ENCODE data around the gene DAAM2.

Gene DAAM2

DNA sequence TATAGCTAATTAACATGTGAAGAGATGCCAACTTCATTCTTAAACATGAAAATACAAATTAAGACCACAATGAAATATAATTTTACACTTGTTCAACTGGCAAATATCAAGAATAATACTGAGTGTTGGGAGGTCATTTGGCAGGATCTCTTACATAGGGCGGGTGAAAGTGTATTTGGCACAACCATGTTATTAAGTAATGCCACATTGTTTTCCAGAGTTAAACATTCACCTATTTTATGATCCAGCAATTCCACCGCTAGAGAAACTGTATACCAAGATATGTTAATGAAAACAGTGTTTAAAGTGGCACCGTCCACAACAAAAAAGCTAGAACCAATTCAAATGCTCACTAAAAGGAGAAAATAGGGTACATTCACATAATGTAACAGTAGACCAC lies 128.0 kb downstream of the DAAM2 start:
- DNase-seq (ENCODE audit: extremely low read depth, insufficient read length), result no peak
- H3K36me3 ChIP-seq (ENCODE audit: control insufficient read depth, insufficient read depth, low read length), result no peaks in the 10 kb centered on the region
- TF ChIP-seq, protein P1, sequence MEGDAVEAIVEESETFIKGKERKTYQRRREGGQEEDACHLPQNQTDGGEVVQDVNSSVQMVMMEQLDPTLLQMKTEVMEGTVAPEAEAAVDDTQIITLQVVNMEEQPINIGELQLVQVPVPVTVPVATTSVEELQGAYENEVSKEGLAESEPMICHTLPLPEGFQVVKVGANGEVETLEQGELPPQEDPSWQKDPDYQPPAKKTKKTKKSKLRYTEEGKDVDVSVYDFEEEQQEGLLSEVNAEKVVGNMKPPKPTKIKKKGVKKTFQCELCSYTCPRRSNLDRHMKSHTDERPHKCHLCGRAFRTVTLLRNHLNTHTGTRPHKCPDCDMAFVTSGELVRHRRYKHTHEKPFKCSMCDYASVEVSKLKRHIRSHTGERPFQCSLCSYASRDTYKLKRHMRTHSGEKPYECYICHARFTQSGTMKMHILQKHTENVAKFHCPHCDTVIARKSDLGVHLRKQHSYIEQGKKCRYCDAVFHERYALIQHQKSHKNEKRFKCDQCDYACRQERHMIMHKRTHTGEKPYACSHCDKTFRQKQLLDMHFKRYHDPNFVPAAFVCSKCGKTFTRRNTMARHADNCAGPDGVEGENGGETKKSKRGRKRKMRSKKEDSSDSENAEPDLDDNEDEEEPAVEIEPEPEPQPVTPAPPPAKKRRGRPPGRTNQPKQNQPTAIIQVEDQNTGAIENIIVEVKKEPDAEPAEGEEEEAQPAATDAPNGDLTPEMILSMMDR (IDR thresholded peaks at IDR 0.05; ENCODE audit: insufficient read depth, low read length, poor library complexity, severe bottlenecking), result no peak
- H3K27me3 ChIP-seq (replicated peaks; ENCODE audit: control insufficient read depth, insufficient read depth, low read length), result no peaks in the 10 kb centered on the region
- H3K4me3 ChIP-seq (replicated peaks; ENCODE audit: low read depth, low read length), result no peak overlapping the region

DNA sequence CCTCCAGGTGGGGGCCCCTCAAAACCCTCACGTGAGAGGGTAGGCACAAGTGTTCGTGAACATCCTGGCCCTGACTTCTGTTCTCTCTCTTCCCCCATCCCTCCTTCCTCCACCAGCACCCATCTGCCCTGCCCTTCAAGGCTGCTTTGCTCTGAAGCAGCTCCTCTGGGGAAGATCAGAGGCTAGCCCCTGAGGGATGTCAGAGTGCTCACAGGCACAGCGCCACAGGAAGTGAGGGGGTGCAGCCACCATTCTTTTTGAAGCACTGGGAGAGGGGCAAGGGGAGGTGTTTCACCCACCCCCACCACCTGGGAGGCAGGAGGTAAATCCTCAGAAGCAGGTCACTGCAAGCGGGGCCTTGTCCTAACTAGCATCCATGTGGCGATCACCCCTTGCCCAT lies 130.6 kb downstream of the DAAM2 start:
- TF ChIP-seq, protein P1 (IDR thresholded peaks at IDR 0.05; ENCODE audit: insufficient read depth, low read length, poor library complexity, severe bottlenecking), result no peak

DNA sequence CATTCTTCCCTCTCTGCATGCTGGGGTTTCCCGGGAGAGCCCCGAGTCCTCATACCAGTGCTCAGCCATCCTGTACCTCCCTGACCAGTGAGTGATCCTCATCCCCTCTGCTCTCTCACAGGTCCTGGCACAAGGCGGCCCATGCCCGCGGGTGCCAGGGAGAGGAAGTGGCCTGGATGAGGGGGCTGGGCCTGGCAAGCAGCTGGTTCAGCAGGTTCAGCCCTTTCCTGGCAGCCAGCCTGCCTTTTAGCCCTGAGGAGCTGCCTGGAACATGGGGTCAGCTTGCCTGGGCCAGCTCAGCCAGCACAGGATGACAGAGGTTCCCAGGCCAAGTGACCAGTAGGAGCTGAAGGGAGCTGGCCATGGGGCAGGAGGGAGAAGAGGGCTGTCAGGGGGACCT lies 131.2 kb downstream of the DAAM2 start:
- Histone ChIP-seq H3K36me3 (ENCODE audit: control insufficient read depth, insufficient read depth, low read length) (no peaks in the 10 kb centered on the region), H3K27me3 (replicated peaks; ENCODE audit: control insufficient read depth, insufficient read depth, low read length) (no peaks in the 10 kb centered on the region), H3K4me3 (replicated peaks; ENCODE audit: low read depth, low read length) (no peak overlapping the region)
- DNase-seq (ENCODE audit: extremely low read depth, insufficient read length), result no peak
- TF ChIP-seq, protein P1 (IDR thresholded peaks at IDR 0.05; ENCODE audit: insufficient read depth, low read length, poor library complexity, severe bottlenecking), result no peak

More for the DNA sequence above, 130.6 kb downstream of the DAAM2 start:
- DNase-seq (ENCODE audit: extremely low read depth, insufficient read length), result no peak
- H3K4me3 ChIP-seq (replicated peaks; ENCODE audit: low read depth, low read length), result no peak overlapping the region
- H3K27me3 ChIP-seq (replicated peaks; ENCODE audit: control insufficient read depth, insufficient read depth, low read length), result no peaks in the 10 kb centered on the region
- no peaks in the 10 kb centered on the region for H3K36me3 ChIP-seq (ENCODE audit: control insufficient read depth, insufficient read depth, low read length)

DNA sequence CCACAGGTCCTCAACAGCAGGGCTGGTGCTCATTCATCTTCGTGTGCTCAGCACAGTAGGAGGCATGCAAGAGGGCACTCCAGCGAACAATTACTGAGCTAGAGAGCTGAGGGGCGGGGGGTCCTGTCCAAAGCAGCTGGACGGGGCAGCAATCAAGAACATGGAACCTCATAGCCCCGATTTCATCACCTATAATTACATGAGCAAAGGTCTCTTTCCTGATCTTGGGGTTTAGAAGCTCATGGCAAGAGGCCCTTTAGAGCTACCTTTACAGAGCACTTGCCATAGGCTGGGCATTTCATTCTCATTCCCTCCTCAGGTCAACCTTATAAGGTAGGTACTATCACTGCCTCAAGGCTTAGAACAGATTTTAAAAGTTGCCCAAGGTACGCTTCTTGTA lies 131.7 kb downstream of the DAAM2 start:
- Histone ChIP-seq H3K4me3 (replicated peaks; ENCODE audit: low read depth, low read length) (no peak overlapping the region), H3K27me3 (replicated peaks; ENCODE audit: control insufficient read depth, insufficient read depth, low read length) (no peaks in the 10 kb centered on the region), H3K36me3 (ENCODE audit: control insufficient read depth, insufficient read depth, low read length) (no peaks in the 10 kb centered on the region)
- no peak for DNase-seq (ENCODE audit: extremely low read depth, insufficient read length)
- TF ChIP-seq, protein P1 (IDR thresholded peaks at IDR 0.05; ENCODE audit: insufficient read depth, low read length, poor library complexity, severe bottlenecking), result no peak

DNA sequence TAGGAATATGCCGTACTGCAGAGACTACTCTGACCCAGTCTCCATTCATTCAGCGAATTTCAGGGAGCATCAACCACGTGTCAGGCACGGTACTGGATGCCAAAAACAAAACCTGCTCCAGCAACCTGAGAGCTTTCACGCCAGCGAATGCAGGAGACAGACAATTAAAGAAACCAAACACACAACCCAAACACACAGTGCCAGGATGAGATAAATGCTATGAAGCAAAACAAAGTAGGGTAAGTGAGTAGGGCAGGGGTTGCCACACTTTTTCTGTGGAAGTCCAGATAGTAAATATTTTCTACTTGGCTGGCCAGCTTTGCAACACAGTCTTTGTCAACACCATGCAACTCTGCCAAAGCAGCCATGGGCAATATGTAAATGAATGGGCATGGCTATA lies 132.1 kb downstream of the DAAM2 start:
- Histone ChIP-seq H3K4me3 (replicated peaks; ENCODE audit: low read depth, low read length) (no peak overlapping the region), H3K36me3 (ENCODE audit: control insufficient read depth, insufficient read depth, low read length) (no peaks in the 10 kb centered on the region), H3K27me3 (replicated peaks; ENCODE audit: control insufficient read depth, insufficient read depth, low read length) (no peaks in the 10 kb centered on the region)
- DNase-seq (ENCODE audit: extremely low read depth, insufficient read length), result no peak
- TF ChIP-seq, protein P1 (IDR thresholded peaks at IDR 0.05; ENCODE audit: insufficient read depth, low read length, poor library complexity, severe bottlenecking), result no peak

All from GM06990 (cell line).